ENCODE results near the gene SEC31B.

SEC31B gene

DNA sequence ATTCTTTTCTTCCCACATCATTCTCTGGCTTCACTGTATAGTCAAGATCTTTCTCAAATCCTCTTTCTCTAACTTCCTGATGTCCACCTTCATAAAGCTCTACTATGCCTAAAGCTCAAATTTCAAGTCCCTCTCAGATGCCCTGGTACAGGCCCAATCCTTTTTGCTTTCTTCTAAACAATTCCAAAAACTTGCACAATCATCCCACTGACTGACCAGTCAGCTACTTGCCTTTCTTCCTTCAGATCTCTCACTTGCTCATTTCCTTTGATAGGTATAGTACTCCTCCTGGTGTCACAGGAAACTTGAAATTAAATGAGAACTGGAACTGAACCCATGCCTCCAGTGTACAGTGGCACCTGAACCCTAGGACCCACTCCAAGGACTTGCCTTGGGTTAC, 18.2 kb downstream of the SEC31B start:
- peak overlapping the region; percentile 19 for H3K27ac Mint-ChIP-seq
- H3K4me3 Mint-ChIP-seq, result no peak overlapping the region
- no peak for DNase-seq
- H3K4me1 Mint-ChIP-seq, result peaks cover 93% of the 10 kb centered on the region
- H3K27me3 Mint-ChIP-seq, result no peaks in the 10 kb centered on the region
- no peaks in the 10 kb centered on the region for H3K9me3 Mint-ChIP-seq
- CTCF ChIA-PET, result interaction anchor here (1.8 to 9.8 kb wide), 2 partner anchors 17 to 19 kb away, joined by 6 to 103 read pairs; no protein-coding TSS in a partner anchor
- peaks cover 85% of the 10 kb centered on the region for H3K36me3 Mint-ChIP-seq

DNA sequence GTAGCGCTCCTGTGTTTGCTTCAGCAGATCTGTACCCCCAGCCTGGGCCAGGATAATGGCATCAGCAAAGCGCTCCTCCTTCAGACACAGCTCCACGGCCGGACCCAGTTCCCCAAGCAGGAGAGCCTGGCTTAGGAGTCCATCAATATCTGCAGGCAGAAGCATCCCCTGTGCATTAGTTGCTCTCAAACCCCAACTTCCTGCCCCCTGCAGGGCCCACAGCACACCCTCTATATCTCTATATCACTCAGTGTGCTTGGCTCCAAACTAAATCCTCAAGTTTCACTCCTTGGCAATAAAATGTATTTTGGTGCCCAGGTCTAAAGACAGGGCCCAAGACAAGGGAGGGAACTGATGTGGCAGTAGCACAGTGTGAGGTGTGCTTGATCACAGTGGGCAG, 21.6 kb downstream of the SEC31B start:
- no peak overlapping the region for H3K4me3 Mint-ChIP-seq
- CTCF ChIA-PET, result interaction anchor here (0.6 to 9.8 kb wide), 10 partner anchors 8 to 155 kb away, joined by 3 to 103 read pairs (median 4); no protein-coding TSS in a partner anchor
- H3K27ac Mint-ChIP-seq, result peak overlapping the region; percentile 71
- DNase-seq, result no peak
- H3K36me3 Mint-ChIP-seq, result peaks cover 83% of the 10 kb centered on the region
- H3K27me3 Mint-ChIP-seq, result no peaks in the 10 kb centered on the region
- H3K4me1 Mint-ChIP-seq, result peaks cover 76% of the 10 kb centered on the region
- no peaks in the 10 kb centered on the region for H3K9me3 Mint-ChIP-seq

DNA sequence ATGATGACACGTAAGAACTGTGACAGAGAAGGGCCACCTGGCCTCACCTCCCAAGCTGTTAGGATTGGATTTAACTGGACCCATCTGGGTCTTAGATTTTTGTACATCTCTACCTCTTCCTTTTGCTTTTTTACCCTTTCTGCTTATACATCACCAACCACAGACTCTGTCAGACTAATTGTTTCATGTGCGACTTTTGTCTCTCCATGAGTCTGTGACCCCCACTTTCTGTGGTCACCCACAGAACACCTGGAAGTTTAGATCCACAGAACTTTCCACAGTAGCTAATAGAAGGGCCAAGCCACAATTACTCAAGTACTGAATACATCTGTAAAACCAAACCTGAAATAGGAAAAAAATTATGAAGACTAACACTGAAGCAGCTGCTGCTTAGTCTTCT, 23.1 kb downstream of the SEC31B start:
- DNase-seq, result no peak
- Mint-ChIP-seq H3K36me3 (peaks cover 78% of the 10 kb centered on the region), H3K27ac (peak overlapping the region; percentile 74), H3K9me3 (no peaks in the 10 kb centered on the region), H3K4me3 (no peak overlapping the region), H3K4me1 (peaks cover 64% of the 10 kb centered on the region), H3K27me3 (no peaks in the 10 kb centered on the region)
- CTCF ChIA-PET, result interaction anchor here (1.3 to 9.8 kb wide), 6 partner anchors 9 to 153 kb away, joined by 3 to 103 read pairs (median 8); no protein-coding TSS in a partner anchor

DNA sequence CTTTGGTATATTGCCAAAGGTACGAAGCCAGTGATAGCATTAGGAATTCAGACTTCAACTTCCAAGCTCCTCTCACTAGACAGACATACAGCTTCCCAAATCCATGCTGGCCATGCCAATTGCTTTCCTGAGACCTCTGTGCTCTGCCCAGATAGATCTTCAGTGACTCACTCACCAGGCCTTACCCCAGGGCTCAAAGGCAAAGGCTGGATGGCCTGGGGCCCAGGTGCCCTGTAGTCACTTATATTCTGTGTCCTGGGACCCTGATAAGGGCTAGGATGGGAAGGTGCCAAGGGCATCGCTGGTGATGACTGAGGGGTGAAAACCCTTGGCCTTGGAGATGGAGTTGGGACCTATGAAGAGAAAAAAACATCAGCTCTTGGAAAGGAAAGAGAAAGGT, 29.1 kb downstream of the SEC31B start:
- peak overlapping the region; percentile 56 for H3K27ac Mint-ChIP-seq

DNA sequence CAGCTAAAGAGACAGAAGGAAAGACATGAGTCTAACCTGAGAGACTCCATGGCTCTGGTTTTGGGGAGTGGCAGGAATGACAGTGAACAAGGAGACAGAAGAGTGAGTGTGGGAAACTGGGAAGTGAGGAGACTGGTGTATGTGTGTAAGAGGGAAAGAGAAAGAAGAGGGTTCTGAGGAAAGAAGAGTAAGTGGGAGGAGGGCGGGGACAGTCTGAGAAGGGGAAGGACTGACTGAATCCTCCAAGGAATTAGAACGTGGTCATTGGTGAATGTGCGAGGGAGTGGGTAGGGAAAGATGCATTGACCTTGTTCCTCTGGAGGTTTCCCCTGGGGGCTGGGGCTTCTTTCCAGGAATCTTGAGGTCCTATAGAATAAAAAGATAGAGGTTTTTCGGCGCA, 30.3 kb downstream of the SEC31B start:
- peaks cover 15% of the 10 kb centered on the region for H3K4me1 Mint-ChIP-seq
- no peak overlapping the region for H3K4me3 Mint-ChIP-seq
- H3K27ac Mint-ChIP-seq, result no peak overlapping the region
- H3K9me3 Mint-ChIP-seq, result no peaks in the 10 kb centered on the region
- DNase-seq, result no peak
- CTCF ChIA-PET, result interaction anchor here (0.7 to 10.4 kb wide), 5 partner anchors 9 to 138 kb away, joined by 3 to 206 read pairs (median 4); no protein-coding TSS in a partner anchor
- H3K36me3 Mint-ChIP-seq, result peaks cover 79% of the 10 kb centered on the region
- no peaks in the 10 kb centered on the region for H3K27me3 Mint-ChIP-seq

More for the DNA sequence above, 29.1 kb downstream of the SEC31B start:
- Mint-ChIP-seq H3K36me3 (peaks cover 73% of the 10 kb centered on the region), H3K27me3 (no peaks in the 10 kb centered on the region), H3K4me1 (peaks cover 14% of the 10 kb centered on the region), H3K4me3 (no peak overlapping the region), H3K9me3 (no peaks in the 10 kb centered on the region)
- DNase-seq, result no peak
- CTCF ChIA-PET, result interaction anchor here (1.4 to 1.6 kb wide), 2 partner anchors 8 kb away, joined by 4 to 8 read pairs; no protein-coding TSS in a partner anchor

DNA sequence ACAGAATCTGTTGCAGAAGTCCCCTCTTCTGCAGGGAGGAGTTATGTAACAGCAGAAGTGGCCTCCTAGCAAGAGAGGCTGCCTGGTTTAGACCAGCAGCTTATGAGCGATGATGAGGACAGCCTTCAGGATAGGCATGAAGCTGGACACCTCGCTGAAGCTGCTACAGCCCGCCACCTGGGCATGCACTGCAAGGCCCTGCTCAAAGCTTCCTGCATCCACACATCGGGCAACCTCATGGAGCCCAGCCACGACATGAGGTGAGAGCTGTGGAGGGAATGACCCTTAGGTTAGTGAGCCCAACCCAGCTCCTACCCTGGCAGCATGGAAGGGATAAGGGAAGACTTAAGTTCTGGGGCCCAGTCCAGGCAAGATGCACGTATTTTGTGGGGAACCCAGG, 32.1 kb downstream of the SEC31B start:
- no peaks in the 10 kb centered on the region for H3K27me3 Mint-ChIP-seq
- H3K9me3 Mint-ChIP-seq, result no peaks in the 10 kb centered on the region
- H3K4me3 Mint-ChIP-seq, result no peak overlapping the region
- H3K27ac Mint-ChIP-seq, result no peak overlapping the region
- peaks cover 68% of the 10 kb centered on the region for H3K36me3 Mint-ChIP-seq
- no peak for DNase-seq
- peaks cover 20% of the 10 kb centered on the region for H3K4me1 Mint-ChIP-seq
- CTCF ChIA-PET, result interaction anchor here (0.9 to 10.4 kb wide), 5 partner anchors 9 to 54 kb away, joined by 3 to 206 read pairs (median 7); partner anchors contain the start of gene SEC31B

DNA sequence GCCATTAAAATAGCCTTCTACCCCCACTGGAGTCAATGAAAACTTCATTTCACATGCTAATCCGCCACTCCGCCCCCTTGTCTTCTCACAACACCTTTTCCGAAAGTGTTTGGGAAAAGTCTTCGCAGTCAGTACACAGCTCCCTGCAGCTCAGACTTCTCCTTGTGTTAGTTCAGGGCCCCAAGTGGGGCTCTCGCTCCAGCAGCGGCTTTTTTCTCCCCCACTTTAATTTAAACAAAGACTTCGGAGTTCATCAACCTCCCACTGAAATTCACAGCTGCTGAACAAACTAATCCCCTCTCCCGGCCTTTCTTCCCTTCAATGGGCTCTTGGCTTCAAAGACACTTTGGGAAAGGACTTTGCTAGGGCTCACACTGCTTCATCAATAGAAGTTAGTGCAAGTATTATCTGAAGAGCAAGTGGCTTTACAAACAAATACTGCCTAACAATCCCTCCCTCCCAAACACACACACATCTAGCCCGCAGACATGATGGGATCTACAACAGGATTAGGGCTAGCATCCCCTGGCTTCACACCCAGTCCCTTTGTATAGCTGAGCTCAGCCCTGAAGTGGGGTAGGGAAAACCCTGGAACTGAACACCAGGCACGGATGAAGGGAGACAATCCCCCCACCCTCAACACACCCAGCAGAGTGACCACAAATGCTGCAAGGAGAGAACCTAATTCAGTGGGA, 33.7 kb downstream of the SEC31B start:
- Mint-ChIP-seq H3K9me3 (no peaks in the 10 kb centered on the region), H3K27me3 (peaks cover 4% of the 10 kb centered on the region), H3K4me3 (no peak overlapping the region), H3K4me1 (peaks cover 31% of the 10 kb centered on the region), H3K36me3 (peaks cover 59% of the 10 kb centered on the region), H3K27ac (no peak overlapping the region)
- CTCF ChIA-PET, result interaction anchor here (0.6 to 10.4 kb wide), 5 partner anchors 10 to 33 kb away, joined by 3 to 206 read pairs (median 7); partner anchors contain the start of gene SEC31B
- no peak for DNase-seq

DNA sequence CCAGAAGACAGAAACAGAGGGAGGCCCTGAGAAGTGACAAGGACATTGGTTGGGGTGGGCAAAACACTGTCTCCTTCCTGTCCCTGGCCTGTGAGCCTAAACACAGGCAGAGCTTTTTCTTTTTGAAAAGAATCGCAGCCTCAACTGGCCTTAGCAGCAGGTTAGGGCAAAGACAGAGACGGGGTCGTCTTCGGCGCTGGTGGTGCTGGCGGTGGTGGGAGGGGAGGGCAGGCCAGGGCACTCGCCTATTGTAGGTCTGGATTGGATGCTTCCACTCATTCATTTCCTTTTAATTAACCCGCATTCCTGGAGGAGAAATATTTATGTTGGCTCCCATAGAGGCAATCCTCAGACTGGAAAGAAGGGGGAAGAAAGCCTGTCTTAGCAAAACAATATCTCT, 34.3 kb downstream of the SEC31B start:
- peaks cover 7% of the 10 kb centered on the region for H3K27me3 Mint-ChIP-seq

DNA sequence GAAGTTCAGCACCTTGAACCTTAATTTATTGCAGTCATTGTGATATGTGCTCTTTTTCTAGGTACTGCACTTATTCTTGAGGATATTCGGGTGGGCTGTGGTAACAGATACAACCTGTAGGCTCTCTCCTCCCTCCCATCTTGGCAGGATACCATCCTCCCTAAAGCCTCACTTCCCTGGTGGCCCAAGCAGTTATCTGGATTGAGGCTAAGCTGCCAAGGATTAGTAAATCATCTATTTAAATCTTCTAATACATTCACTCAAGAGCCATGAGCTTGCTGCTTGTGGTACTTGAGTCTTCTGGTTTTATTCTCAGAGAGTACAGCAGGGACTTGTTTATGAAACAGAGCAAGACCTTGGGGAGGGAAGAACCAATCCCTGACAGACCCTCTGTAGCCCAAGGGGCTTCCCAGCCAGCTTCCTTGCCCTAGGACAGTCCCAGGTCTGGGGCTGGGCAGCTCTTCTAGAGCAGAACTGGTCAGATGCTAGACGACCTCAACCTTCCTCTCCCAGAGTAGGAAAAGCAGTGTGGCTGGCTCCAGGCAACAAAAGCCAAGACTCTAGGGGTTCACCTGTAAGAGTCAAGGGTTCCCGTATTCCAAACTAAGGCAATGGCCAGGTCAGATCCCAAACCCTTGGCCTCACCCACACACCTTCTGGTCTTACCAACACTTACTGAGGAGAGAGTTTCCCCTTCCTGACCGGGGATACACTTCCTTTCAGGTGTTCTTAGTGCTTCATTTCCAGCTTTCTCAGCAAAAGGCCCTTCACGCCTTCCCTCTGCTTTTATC, 35.6 kb downstream of the SEC31B start:
- peak overlapping the region; percentile 15 for H3K27ac Mint-ChIP-seq
- no peak overlapping the region for H3K4me3 Mint-ChIP-seq
- CTCF ChIA-PET, result interaction anchor here (0.7 to 10.4 kb wide), 11 partner anchors 10 to 186 kb away, joined by 3 to 206 read pairs (median 7); partner anchors contain the start of gene SEC31B
- peaks cover 44% of the 10 kb centered on the region for H3K36me3 Mint-ChIP-seq
- DNase-seq, result no peak
- H3K9me3 Mint-ChIP-seq, result no peaks in the 10 kb centered on the region
- peaks cover 14% of the 10 kb centered on the region for H3K27me3 Mint-ChIP-seq
- H3K4me1 Mint-ChIP-seq, result peaks cover 31% of the 10 kb centered on the region

More for the DNA sequence above, 34.3 kb downstream of the SEC31B start:
- H3K27ac Mint-ChIP-seq, result peak overlapping the region; percentile 13
- peaks cover 54% of the 10 kb centered on the region for H3K36me3 Mint-ChIP-seq
- CTCF ChIA-PET, result interaction anchor here (1.2 to 10.4 kb wide), 3 partner anchors 10 to 34 kb away, joined by 3 to 206 read pairs (median 12); partner anchors contain the start of gene SEC31B
- no peaks in the 10 kb centered on the region for H3K9me3 Mint-ChIP-seq
- H3K4me1 Mint-ChIP-seq, result peaks cover 31% of the 10 kb centered on the region
- H3K4me3 Mint-ChIP-seq, result no peak overlapping the region
- no peak for DNase-seq

DNA sequence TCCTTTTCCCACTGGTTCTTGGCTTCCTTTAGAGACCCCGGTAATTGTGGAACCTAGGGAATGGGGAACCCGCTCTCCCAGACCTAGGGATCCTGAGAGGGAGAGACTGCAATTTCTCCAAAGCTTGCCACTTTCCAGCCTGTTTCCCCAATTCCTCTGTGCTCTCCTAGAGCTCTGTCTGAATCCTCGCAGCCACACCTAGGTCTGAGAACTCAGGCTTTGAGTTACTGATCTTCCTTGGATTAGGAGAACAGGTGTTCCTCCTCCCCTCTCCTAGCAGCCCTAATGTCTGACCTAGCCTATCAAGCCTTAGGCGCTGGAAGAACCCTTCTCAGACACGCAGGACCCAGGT, 36.9 kb downstream of the SEC31B start:
- Mint-ChIP-seq H3K4me1 (peaks cover 31% of the 10 kb centered on the region), H3K27ac (peak overlapping the region; percentile 9), H3K4me3 (peak overlapping the region; percentile 72), H3K9me3 (no peaks in the 10 kb centered on the region), H3K27me3 (peaks cover 18% of the 10 kb centered on the region), H3K36me3 (peaks cover 35% of the 10 kb centered on the region)
- CTCF ChIA-PET, result interaction anchor here (0.6 to 10.4 kb wide), 20 partner anchors 8 to 144 kb away, joined by 3 to 206 read pairs (median 6); partner anchors contain the start of genes HIF1AN and SEC31B
- DNase-seq, result no peak

DNA sequence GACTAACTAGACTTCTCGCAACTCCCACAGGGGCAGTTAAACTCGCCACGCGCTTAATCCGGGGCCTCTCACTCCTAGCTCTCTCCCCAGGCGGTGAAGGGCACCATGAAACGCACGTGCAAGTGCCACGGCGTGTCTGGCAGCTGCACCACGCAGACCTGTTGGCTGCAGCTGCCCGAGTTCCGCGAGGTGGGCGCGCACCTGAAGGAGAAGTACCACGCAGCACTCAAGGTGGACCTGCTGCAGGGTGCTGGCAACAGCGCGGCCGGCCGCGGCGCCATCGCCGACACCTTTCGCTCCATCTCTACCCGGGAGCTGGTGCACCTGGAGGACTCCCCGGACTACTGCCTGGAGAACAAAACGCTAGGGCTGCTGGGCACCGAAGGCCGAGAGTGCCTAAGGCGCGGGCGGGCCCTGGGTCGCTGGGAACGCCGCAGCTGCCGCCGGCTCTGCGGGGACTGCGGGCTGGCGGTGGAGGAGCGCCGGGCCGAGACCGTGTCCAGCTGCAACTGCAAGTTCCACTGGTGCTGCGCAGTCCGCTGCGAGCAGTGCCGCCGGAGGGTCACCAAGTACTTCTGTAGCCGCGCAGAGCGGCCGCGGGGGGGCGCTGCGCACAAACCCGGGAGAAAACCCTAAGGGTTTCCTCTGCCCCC, 37.4 kb downstream of the SEC31B start:
- DNase-seq, result peak; percentile 79
- CTCF ChIA-PET, result interaction anchor here (0.6 to 10.4 kb wide), 24 partner anchors 8 to 396 kb away, joined by 3 to 206 read pairs (median 6); partner anchors contain the start of genes HIF1AN and SEC31B
- H3K27ac Mint-ChIP-seq, result peak overlapping the region; percentile 67
- H3K9me3 Mint-ChIP-seq, result no peaks in the 10 kb centered on the region
- peaks cover 18% of the 10 kb centered on the region for H3K27me3 Mint-ChIP-seq
- peak overlapping the region; percentile 72 for H3K4me3 Mint-ChIP-seq
- peaks cover 31% of the 10 kb centered on the region for H3K4me1 Mint-ChIP-seq
- H3K36me3 Mint-ChIP-seq, result peaks cover 35% of the 10 kb centered on the region

DNA sequence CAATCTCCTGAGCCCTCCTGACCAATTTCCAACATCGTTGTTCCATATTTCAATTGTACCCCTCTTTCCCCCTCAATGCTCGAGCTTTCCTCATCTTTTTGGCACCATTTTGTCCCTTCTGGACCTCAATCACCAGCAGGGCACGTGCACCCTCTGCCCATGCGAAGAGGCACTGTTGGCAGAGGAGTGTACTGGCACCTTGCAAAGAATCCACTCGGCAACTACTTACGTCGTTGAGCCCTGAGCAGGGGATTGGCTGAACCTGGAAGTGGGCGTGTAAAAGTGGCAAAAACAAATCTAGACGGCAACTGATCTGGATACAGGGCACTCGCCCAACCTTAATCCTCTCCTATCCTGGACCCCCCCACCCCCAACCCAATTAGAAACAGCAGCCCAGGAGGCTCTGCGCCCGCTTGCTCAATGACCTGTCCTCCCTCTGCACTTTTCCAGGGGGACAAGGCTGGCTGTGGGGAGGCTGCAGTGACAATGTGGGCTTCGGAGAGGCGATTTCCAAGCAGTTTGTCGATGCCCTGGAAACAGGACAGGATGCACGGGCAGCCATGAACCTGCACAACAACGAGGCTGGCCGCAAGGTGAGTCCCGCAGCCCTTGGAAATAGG, 38.1 kb downstream of the SEC31B start:
- peaks cover 31% of the 10 kb centered on the region for H3K4me1 Mint-ChIP-seq
- peak; percentile 93 for DNase-seq
- peaks cover 27% of the 10 kb centered on the region for H3K36me3 Mint-ChIP-seq
- H3K27me3 Mint-ChIP-seq, result peaks cover 18% of the 10 kb centered on the region
- CTCF ChIA-PET, result interaction anchor here (0.6 to 10.4 kb wide), 19 partner anchors 8 to 397 kb away, joined by 3 to 206 read pairs (median 6); partner anchors contain the start of genes HIF1AN and SEC31B
- H3K4me3 Mint-ChIP-seq, result peak overlapping the region; percentile 72
- peak overlapping the region; percentile 67 for H3K27ac Mint-ChIP-seq
- no peaks in the 10 kb centered on the region for H3K9me3 Mint-ChIP-seq

DNA sequence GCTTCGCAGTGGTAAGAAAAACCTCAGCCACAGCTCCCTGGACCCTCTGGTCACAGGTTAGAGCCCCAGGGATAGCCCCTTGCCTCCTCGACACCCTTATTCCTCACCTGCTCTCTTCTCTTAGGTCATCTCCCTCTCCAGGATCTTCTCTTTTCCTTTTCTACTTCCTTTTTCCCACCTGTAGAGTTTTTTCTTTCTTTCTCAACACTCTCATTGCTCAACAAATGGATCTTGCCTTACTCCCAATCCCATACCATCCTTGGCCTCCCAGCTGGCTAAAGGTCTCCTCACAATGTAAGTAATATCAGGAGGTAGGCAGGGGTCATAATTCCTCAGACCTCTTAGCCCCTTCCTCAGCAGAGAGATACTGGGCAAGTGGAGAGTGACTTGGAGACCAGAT, 39.7 kb downstream of the SEC31B start:
- no peaks in the 10 kb centered on the region for H3K9me3 Mint-ChIP-seq
- peaks cover 14% of the 10 kb centered on the region for H3K36me3 Mint-ChIP-seq
- H3K4me1 Mint-ChIP-seq, result peaks cover 31% of the 10 kb centered on the region
- CTCF ChIA-PET, result interaction anchor here (4.4 to 10.4 kb wide), 2 partner anchors 30 to 39 kb away, joined by 81 to 206 read pairs; partner anchors contain the start of gene SEC31B
- peaks cover 18% of the 10 kb centered on the region for H3K27me3 Mint-ChIP-seq
- no peak overlapping the region for H3K4me3 Mint-ChIP-seq
- H3K27ac Mint-ChIP-seq, result no peak overlapping the region
- no peak for DNase-seq
